ENCODE measurements around the gene POC1A. TPM values are rescaled to one million over a fixed set of nuclear protein-coding genes. Genes with fewer than 3 reads are reported as not detected.

Gene POC1A
- total RNA-seq, 1 donor from 2014 or later: 14.9 TPM

DNA sequence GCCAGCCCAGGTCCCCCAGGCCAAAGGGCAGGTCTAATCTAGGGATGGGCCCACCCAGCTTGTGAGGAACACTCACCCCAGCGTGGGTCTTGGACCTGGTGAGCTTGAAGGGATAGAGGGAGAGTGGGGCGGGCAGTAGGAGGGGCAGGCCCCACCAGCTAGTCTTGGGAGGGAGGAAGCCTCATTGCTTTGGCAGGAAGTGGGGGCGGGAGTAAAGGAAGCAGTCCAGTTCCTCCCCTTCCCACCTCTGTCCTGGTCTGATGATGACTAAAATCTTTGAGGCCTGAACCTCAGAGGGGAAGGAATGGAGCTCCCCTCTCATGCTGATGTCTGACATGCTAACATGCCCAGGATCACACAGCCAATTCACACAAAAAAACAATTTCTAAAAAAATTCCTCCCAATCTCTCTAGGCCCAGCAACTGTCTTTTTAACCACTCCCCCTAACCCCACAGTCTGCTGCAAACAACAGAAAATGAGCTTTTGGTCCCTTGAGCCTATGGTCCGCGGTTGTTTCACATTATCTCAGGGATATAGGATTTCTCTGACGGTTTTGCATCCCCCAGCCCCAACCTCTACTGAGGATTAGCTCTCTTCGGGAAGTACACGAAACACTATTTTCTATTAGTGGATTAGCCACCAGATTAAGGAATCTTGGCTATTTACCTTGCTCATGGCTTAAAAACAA lies 67.1 kb downstream of the POC1A start:
- no peak for DNase-seq (ENCODE audit: low read depth, low spot score)

DNA sequence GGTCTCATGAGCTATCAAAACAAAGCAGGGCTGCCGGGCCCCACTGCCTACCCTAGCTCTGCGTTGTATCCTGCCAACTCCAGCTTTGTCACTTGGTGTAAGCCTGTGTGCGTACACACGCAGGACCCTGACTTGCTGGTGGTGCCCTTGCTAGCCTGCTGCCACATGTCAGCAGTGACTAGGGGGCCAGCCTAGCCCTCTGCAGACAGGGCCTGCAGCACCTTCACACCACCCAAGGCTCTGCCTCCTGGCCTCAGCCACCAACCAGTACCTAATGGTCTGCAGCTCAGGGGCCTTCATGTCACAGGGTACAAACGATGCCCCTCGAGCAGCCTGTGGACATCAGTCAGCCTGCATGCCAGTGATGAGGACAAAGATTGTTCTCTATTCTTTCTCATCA lies 67.8 kb downstream of the POC1A start:
- DNase-seq (ENCODE audit: low read depth, low spot score): no peak

DNA sequence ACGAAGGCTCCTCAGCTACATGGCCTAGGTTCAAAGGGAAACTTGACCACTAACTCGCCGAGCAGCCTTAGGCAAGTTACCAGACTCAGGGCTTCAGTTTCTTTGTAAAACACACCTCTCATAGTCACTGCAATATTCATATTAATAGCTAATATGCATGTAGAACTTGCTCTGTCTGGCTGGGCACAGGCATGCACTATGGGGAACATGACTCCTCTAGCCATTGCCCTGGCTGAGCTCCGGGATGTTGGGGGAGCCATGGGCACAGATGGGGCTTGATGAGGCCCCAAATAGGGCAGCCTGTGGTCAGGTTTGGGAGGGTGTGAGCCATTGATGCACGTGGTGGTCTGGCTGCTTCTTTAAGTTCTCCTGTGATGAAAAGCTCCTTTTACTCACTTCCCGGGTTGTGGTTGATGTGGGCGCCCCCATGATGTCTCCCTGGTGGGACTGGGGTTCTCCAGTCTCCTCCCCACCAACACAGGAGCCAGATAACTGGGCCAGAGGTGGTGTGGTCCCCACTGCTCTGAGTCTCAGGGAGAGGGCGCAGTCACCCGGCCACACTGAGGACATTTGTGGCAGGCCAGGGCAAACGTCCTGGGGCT lies 68.4 kb downstream of the POC1A start:
- no peak for DNase-seq (ENCODE audit: low read depth, low spot score)

DNA sequence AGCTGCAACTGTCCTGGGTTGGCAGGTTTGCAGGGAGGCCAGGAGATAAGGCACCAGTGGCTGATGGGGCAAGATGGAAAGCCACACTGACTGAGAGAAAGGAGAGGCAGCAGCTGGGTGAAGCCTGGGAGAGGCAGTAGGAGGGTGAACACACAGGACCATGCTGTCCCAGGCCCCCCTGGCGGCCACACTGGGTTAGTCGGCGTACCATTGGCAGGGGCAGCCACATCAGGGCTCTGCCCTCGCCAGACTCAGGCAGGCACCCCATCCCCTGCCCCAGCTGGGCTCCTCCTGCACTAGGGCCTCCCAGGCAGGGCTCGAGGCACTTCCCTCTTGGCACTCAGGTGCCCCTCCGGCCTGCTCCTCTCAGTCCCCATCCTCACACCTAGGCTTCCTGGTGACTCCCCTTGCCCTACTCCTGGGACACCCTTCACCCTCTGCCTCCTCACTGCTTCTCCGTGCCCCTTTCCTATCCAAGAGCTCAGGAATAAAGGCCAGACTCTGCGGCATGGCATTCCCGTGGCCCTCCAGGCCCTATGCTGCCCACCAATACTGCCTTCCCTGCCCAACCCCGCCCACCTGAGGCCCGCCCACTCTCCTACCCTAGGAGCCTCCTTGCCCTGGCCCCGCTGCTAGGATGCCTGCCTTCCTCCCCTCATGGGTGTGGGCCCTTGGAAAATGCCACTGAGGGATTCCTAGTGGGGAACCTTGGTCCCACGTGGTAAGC lies 69.1 kb downstream of the POC1A start:
- no peak for DNase-seq (ENCODE audit: low read depth, low spot score)

DNA sequence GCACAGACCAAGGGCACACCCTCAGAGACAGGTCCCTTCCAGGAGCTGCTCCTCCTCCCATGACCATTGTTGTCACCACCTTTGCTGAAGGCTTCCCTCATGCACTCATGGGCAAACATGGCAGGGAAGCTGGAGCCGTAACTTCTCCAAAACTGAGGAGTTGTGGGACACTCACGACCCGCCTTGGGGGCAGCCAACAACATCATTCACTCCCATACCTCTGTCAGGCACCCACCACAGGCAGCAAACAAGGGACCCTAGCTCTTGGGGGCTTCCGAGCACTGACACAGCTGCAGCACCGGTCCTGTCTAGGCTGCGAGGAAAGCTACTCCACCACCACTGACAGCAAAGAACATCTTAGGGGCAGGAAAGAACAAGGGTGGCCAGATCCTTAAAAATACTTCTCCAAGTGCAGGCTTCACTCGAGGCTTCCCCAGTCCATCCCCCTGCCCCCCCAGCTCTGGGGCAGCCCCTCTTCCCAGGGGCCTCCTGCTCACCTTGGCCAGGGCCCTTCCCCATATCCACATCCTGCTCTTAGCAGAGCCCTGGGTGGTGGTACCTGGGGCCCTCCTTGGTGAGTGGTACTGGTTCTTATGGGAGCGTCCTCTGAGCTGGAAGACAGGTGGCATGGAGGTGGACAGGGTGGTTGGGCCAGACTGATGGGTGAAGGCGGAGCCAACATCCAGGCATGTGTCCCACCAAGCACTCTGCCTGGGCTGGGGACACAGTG lies 69.8 kb downstream of the POC1A start:
- DNase-seq (ENCODE audit: low read depth, low spot score): no peak

DNA sequence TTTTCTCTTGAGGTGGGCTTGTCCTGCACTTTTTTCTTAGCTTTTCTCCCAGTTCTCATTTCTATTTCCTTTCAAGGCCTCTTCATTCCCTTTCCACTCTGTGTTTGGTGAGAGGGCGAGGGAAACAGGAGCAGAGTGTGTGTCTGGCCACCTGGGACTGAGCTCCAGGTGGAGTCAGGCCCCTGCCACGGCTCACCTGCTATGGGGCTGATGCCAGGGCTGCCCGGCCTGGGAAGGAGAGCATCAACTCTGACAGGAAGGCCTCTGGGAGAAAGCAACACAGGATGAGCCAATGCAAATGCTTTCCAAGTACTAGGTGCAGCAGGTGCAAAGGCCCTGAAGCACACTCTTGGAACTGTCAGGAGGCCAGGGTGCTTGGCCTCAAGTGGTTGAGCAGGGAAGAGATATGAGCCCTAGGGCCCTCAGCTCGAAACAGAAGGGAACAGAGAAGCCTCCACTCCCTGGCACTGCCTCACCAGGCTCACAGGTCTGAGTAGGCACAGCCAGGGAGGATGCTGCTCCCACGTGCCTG lies 70.6 kb downstream of the POC1A start:
- no peak for DNase-seq (ENCODE audit: low read depth, low spot score)

DNA sequence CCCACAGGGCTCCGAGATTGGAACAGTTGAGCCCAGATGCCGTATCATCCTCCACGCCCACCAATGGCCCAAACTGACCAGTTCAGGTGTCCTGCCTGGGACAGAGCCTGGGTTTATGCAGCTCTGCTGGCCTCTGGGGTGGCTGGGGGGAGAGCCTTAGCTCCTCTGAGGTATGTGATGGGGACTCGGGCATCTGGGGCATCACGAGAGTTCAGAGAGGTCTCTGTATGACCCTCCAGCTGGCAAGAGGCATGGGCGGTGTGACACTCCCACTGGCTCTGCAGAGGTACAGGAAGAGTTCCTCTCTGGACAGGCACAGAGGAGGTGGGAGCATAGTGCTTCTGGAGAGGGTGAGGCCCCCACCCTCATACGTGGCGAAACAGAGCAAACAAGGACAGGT lies 71.3 kb downstream of the POC1A start:
- no peak for DNase-seq (ENCODE audit: low read depth, low spot score)

DNA sequence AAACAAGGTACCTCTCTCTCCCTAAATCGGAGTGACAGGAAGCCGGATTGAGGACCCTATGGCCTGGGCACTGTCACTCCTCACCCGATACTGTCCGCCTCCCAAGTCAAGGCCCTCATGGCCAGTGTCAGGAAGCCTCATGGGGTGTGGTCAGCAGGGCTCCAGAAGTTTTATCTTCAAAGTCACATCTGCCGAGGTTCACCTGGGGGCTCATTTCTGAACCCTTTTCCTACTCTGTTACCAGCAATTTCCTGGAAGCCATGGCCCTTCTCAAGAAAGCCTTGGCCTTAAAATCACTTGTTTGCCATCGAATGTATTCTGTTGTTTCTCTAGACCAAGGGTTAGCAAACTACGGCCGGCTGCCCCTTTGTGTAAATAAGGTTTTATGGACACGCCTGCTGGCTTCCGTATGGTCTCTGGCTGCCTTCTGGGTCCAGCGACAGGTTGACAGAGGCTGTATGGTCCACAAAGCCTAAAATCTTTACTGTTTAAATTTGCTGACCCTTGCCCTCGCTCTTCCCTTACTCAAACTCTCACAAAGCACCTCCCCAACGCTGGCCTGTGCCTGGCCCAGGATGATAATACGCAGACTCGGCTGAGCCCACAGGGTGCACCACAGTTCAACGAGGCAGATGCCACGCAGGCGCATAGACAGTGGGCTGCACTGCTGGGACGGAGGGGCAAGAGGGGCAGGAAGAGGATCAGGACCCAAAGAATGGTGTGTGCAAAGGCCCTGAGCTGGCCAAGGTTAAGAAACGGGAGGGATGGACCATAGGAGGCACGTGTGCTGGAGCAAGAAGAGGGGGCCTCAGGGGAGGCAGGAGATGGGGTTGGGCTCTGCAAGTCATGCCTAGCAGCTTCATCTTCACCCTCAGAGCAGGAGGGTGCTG lies 73.1 kb downstream of the POC1A start:
- no peak for DNase-seq (ENCODE audit: low read depth, low spot score)

DNA sequence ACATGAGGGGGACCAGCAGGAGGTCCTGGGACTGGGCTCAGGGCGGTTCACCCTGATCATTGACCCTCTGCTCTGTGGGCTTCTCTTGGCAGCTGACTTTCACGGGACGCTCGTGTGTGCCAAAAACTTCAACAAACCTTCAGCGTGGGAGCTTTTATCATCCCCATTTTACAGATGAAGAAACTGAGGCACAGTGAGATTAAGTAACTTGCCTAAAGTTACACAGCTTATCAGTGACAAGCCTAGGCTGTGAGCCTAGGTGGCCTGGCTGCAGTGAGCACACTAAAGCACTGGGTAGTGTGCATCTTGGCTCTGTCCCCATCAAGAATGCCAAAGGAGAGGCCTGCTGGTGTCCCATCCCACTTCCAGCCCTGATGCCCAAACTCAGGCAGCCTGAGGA lies 74.3 kb downstream of the POC1A start:
- DNase-seq (ENCODE audit: low read depth, low spot score): no peak

DNA sequence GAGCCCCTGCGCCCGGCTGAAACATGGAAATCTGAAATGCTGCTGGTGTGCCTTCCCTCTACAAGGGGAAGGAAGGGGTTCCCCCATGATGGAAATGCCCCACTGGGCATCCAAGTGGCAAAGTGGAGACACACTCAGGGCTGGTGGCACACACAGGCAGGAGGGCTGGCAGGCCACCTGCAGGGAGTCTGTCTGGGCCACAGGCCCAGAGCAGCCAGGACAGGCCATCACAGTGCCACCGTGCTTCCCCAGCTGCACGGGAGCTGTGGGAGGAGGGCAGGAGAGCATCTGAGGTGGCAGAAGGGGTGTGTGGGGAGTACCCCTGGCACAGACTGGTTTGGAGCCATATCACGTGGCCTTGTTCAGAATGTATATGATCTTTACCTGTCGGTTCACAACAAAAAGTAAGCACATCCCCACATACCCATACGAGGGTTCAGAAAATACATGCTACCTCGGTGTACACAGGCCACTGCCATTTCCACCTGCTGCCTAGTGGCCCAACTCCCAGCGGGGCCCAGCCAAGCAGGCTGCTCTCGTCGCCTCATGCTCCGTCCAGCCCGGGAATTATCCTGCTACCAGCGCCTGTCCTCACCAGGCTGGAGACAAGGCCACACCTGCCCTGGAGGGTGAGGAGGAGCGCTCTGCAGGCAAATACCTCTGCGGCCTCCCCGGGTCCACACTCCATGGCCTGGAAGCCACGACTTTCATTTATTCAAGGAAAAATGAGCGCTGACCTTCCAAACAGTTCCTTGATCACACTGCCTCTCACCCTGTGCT lies 75.3 kb downstream of the POC1A start:
- DNase-seq (ENCODE audit: low read depth, low spot score): no peak

DNA sequence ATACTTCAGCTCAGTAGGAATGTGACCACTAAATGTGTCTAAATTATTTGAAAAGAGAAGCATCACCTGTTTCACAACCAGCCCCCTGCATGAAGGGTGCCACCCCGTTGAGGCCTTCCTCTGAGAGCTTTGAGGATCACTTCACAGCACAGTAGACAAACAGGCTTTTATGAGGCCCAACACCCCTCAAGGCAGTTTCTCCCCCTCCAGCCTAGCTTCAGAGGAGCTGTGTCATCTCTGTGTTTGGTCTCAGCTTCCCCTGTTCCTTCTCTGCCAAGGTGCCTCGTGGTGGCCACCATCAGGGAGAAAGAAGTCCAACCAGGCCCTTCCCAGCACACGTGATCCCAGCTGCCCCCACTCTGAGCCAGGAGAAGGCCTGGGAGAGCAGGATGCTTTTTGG lies 76.3 kb downstream of the POC1A start:
- DNase-seq (ENCODE audit: low read depth, low spot score): no peak

DNA sequence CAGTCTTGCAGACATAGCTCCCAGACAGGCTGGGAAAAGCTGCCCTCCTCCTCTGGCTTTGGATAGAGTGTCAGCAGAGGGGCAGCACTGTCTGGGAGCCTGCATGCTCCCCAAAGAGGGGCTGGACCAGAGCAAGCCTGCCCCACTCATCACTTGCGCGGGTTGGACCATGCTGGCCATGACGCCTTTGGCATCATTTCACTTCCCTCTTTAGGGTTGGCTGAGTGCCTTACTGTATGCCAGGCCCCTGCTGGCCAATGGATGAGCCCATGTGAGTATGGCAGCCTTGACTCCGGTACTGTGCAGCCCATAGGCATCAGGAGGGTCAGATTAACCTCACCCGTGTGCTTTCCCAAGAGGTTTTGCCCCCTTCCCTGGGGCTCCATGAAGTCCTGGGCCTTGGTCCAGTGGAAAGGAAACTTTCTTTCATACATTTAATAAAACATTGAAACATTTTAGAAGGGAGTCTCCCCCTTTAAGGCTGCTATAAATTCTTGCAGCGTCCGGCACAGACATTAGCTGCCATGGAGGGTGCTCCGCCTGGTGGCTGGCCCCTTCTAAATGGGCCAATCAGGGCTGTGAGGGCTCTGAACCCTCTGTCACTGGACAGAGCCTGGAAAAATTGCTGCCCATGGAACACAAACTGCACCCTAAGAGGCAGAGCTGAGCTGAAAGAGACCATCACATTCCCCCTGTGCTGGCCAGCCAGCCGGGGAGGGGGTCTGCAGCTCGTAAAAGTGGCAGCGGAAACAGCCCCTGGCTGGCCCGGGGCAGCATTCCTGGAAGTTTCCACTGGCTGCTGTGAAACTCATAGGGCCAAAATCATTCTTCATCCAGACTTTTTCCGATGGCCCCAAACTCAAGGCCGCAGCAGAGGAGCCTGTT lies 77.1 kb downstream of the POC1A start:
- no peak for DNase-seq (ENCODE audit: low read depth, low spot score)

DNA sequence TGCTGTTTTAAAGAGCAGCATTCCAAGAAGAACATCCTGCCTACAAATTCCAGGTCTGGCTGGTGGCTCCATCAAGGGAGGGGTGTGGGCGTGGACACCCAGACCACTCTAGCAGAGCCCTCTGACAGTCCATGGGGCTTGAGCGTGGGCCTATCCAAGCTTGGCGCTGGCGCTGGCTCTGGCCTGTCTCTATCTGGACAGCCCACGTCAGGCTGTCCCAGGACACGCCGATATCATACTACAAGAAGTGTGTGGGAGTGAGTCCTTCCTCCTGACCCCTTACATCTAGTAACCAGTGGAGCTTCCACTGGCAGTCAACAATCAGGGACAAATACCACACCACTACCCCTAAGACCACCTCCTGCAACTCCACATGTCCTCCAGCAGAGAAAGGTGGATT lies 80.7 kb downstream of the POC1A start:
- no peak for DNase-seq (ENCODE audit: low read depth, low spot score)

DNA sequence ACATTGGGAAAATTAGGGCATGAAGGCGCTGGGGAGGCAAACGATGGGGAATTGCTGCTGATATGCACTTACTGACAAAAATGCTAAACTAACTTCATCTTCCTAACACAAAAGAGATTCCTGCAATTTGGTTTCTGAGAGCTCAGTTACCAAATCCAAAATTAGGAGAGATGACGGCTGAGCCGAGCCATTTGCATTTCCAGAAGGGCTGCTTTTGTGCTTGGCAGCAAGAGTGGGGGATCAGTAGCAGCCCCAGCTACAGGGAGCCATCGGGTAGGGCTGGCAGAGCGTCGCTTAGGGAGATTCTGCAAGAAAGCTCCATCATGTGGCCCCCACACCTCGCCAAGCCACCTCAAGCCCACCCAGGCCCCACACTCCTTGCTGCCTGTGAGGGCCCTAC lies 81.8 kb downstream of the POC1A start:
- no peak for DNase-seq (ENCODE audit: low read depth, low spot score)

DNA sequence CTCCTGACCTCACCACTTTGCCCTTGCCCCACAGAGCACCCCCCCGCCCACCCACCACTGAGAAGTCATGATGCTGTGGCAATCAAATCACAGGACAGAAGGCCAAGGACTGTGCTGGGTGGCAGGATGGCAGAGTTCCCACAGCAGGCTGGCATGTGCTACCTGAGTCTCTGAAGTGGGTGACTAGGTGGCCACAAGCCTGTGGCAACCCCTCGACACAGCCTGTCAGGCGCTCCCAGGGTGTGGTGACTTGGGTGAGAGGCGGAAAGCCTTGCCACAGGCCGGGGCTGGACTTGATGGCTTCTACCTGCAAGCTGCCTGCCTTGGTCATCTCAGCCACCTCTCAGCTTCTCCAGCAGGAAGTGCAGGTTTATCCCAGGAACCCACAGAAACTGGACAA lies 82.2 kb downstream of the POC1A start:
- no peak for DNase-seq (ENCODE audit: low read depth, low spot score)

DNA sequence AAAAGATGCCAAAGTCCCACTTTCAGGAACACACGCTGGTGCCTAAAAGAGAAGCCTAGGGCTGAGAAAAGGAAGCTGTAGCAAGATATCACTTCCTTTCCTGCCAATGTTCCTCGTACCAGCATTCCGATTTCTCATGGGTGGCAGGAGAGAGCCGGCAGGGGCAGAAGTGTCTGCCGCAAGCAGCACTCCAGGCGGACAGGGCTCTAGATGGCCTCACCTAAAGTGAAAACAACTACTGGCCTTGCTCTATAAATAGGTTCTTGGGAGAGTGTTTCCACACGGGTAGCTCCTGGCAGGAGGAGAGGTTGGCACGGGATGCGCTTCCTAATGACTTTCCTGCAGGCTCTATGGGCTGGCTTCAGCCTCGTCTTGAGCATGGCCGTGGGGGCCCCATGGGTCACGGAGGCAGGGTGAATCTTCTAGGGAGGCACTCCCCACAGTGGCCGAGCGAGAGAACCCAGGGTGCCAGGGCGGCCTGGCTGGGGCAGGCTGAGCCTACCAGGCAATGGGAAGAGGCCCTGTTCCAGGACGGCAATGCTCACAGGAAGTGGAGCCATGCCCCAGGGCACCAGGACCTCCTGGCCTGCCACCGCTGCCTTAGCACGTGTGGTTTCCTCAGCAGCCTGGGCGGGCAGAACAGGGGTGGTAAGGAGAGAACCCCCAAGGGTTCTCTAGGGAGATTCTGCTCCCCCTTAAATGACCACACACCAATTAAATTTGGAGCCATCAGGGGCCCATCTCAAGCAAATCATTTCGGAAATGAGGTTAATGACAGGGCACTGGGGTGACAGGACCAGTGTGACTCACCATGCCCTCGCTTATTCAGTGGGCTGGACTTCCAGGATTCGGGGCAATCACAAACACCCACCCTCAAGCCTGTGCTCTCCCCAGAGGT lies 83.2 kb downstream of the POC1A start:
- DNase-seq (ENCODE audit: low read depth, low spot score): no peak

DNA sequence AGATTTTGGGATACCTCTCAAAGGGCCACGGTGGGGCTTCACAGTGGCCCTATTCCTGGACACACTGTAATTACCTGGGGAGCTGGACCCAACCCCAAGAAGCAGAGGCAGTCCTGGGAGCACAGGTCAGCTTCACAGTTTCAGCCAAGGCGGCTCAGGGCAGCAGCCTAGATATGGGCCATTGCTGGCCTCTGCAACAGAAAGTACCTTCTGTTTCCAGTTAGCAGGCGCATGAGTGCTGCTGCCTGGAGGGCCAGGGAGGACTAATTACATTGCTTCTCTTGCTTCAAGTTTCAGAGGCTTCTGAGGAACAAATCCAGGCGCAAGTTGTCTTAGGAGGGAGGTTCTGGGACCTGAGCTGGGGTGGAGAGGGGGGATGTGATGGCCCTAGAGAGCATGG lies 84.4 kb downstream of the POC1A start:
- DNase-seq (ENCODE audit: low read depth, low spot score): no peak

DNA sequence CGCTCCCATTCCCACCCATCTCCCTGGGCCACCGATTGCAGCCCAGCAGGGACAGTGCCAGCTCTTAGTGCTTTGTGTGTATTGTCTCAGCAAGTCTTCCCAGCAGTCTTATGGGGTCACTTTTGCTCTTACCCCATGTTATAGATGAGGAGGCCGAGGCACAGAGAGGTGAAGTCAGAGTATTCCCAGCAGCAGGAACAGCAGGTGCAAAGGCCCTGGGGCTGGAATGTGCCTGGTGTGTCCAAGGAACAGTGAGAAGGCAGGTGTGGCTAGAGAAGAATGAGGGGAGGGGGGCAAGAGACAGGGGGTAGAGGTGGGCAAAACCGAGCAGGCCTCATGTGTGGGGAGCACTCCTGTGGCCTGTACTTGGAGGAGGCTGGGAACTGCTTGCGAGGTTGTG lies 85.1 kb downstream of the POC1A start:
- no peak for DNase-seq (ENCODE audit: low read depth, low spot score)

Data from pulmonary artery endothelial cell (primary cell).